Measurements from ENCODE around the gene MAP3K4. TPM values are rescaled to one million over a fixed set of nuclear protein-coding genes. Genes with fewer than 3 reads are reported as not detected.
"Not testable (repeated sequence)": the region's sequence is repeated elsewhere in the genome, so short reads cannot be mapped to it uniquely, and the experiment has no call there.

MAP3K4 gene
- total and polyA plus RNA-seq, 2 of the 4 experiments (the other 2 are of a cell fraction): 11.5 to 20.4 TPM

DNA sequence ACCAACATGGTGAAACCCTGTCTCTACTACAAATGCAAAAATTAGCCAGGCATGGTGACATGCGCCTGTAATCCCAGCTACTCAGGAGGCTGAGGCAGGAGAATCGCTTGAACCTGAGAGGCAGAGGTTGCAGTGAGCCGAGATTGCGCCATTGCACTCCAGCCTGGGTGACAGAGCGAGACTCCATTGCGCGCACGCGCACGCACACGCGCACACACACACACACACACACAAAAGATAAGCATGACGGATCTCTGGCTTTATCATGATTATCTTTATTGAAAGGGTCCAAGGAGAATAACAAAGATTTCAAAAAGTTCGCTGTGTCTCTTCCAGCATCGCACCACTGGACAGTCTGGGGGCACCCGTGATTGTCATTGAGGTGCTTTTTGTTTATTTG lies 19.0 kb upstream of the MAP3K4 start:
- H2BK15ac ChIP-seq (ENCODE audit: low read depth, low read length); BruUV-seq (replicated peaks); H3K9me1 ChIP-seq (ENCODE audit: insufficient read depth, low read length); H2AK9ac ChIP-seq (replicated peaks; ENCODE audit: low read depth, low read length, poor library complexity); H3K14ac ChIP-seq (replicated peaks; ENCODE audit: low read depth, low read length); H3K56ac ChIP-seq (ENCODE audit: extremely low read depth, insufficient read depth, low read length); H2AFZ ChIP-seq (replicated peaks; ENCODE audit: low read length, poor library complexity); dilution Hi-C loops (cut with HindIII; ENCODE audit: low sequenced_read_pairs, unreplicated experiment); H3K9ac ChIP-seq (ENCODE audit: low read depth, low read length); in situ Hi-C loops (cut with MboI; ENCODE audit: low sequenced_read_pairs); POLR2A ChIA-PET (ENCODE audit: unreplicated experiment); H3K23ac ChIP-seq (ENCODE audit: low read depth, low read length); H4K5ac ChIP-seq (ENCODE audit: low read depth, low read length); ATAC-seq (ENCODE audit: low read depth); H3K4me3 ChIP-seq (ENCODE audit: insufficient read depth, low read depth, low read length); H3K4me2 ChIP-seq (ENCODE audit: low read depth, low read length); H3K79me1 ChIP-seq (ENCODE audit: low read depth in 1 of 2, low read length in 2 of 2); DNase-seq; H3K27me3 ChIP-seq (ENCODE audit: control insufficient read depth, insufficient read depth, low read length); H3K36me3 ChIP-seq (ENCODE audit: control insufficient read depth, insufficient read depth, low read length); H4K20me1 ChIP-seq (ENCODE audit: insufficient read depth, low read length); H3K9me3 ChIP-seq (ENCODE audit: control insufficient read depth, insufficient read depth, low read length): not testable (repeated sequence)
- CTCF ChIA-PET: interaction anchor here (0.6 to 1.3 kb wide), 2 partner anchors 30 to 42 kb away, joined by 3 to 4 read pairs; no protein-coding TSS in a partner anchor
- Histone ChIP-seq H3K18ac (ENCODE audit: low read depth, low read length) (peak overlapping the region; percentile 68), H4K8ac (ENCODE audit: low read depth in 2 of 2, low read length in 2 of 2) (peak overlapping the region; percentile 10 to 68; a peak in 2 of 4 replicates), H2AK5ac (ENCODE audit: low read depth, low read length) (peak overlapping the region; percentile 83), H3K27ac (ENCODE audit: insufficient read depth, low read length) (peak overlapping the region; percentile 72; the same call in 1 of the 2 replicates), H2BK120ac (ENCODE audit: low read depth, low read length) (peak overlapping the region; percentile 57; the same call in 1 of the 2 replicates), H3K4me1 (ENCODE audit: control insufficient read depth, insufficient read depth, low read length) (peaks cover 25% of the 10 kb centered on the region), H4K91ac (ENCODE audit: insufficient read depth, low read depth, low read length) (peak overlapping the region; percentile 67), H3K4ac (ENCODE audit: low read depth, low read length) (peak overlapping the region; percentile 52), H2BK20ac (ENCODE audit: low read depth, low read length) (peak overlapping the region; percentile 22; the same call in 1 of the 2 replicates), H2BK5ac (ENCODE audit: low read depth, low read length, poor library complexity, severe bottlenecking) (peak overlapping the region; percentile 64)
- WGBS, 2 experiments (ENCODE audit: extremely low coverage in 2 of 2, insufficient read length in 1 of 2): no CpG with 5 or more reads among the region's 16 CpGs
- intact Hi-C loops (cut with micrococcal nuclease): loop anchor here (1.0 to 5.0 kb wide), 2 partner anchors 42 to 300 kb away; partner anchors contain the start of gene AGPAT4
